Left forelimb (tissue), 1 donor: ENCODE data around the gene MEG3.

Experiments
- DNase-seq: peaks from one replicate; pipeline ENCODE4 v3.0.0-alpha.2; 2018; ENCODE audit warnings: low spot score

MEG3 gene

GRCh38 chr14:100832311-100832960 is 6.5 kb downstream of the MEG3 start:
- DNase-seq = peak; percentile 57

- DNase-seq = peak; percentile 63
Measured at GRCh38 chr14:100834082-100834793, 8.3 kb downstream of the MEG3 start.

- no peak for DNase-seq
Measured at GRCh38 chr14:100834794-100835547, 9.1 kb downstream of the MEG3 start.

- DNase-seq = no peak
Measured at GRCh38 chr14:100835548-100836310, 9.8 kb downstream of the MEG3 start.

- DNase-seq = no peak
Measured at GRCh38 chr14:100836311-100836805, 10.4 kb downstream of the MEG3 start.

- no peak for DNase-seq
Measured at GRCh38 chr14:100836941-100837804, 11.3 kb downstream of the MEG3 start.

GRCh38 chr14:100837805-100838350 is 12.0 kb downstream of the MEG3 start:
- no peak for DNase-seq

- DNase-seq = no peak
Measured at GRCh38 chr14:100838493-100839314, 12.8 kb downstream of the MEG3 start.

- no peak for DNase-seq
Measured at GRCh38 chr14:100839315-100839585, 13.3 kb downstream of the MEG3 start.

- DNase-seq = no peak
Measured at GRCh38 chr14:100839681-100840111, 13.8 kb downstream of the MEG3 start.

- DNase-seq = no peak
Measured at GRCh38 chr14:100840286-100841065, 14.6 kb downstream of the MEG3 start.

GRCh38 chr14:100841066-100841760 is 15.3 kb downstream of the MEG3 start:
- DNase-seq = no peak

GRCh38 chr14:100841761-100842403 is 16.0 kb downstream of the MEG3 start:
- DNase-seq = no peak

GRCh38 chr14:100842799-100843198 is 16.9 kb downstream of the MEG3 start:
- no peak for DNase-seq

- no peak for DNase-seq
Measured at GRCh38 chr14:100844082-100844408, 18.1 kb downstream of the MEG3 start.

GRCh38 chr14:100844421-100844820 is 18.5 kb downstream of the MEG3 start:
- DNase-seq = no peak

GRCh38 chr14:100844846-100845245 is 18.9 kb downstream of the MEG3 start:
- no peak for DNase-seq

GRCh38 chr14:100845341-100845740 is 19.4 kb downstream of the MEG3 start:
- DNase-seq = no peak
